BLaER1 (cell line): ENCODE measurements around the gene SFMBT2.

Source experiments
- H3K27ac ChIP-seq: shearing (Covaris generic); formaldehyde crosslinking; 2 replicates; pipeline ENCODE4 v1.8.1; 2022
- H3K27me3 ChIP-seq: shearing (Covaris generic); formaldehyde crosslinking; 2 replicates; pipeline ENCODE4 v1.8.1; 2022
- H3K36me3 ChIP-seq: shearing (Covaris generic); formaldehyde crosslinking; 2 replicates; pipeline ENCODE4 v1.8.1; 2022
- H3K4me1 ChIP-seq: shearing (Covaris generic); formaldehyde crosslinking; 2 replicates; pipeline ENCODE4 v1.8.1; 2022
- H3K4me2 ChIP-seq: shearing (Covaris generic); formaldehyde crosslinking; 2 replicates; pipeline ENCODE4 v1.8.1; 2022
- H3K4me3 ChIP-seq: shearing (Covaris generic); formaldehyde crosslinking; 2 replicates; pipeline ENCODE4 v1.8.1; 2022
- H3K9ac ChIP-seq: shearing (Covaris generic); formaldehyde crosslinking; 2 replicates; pipeline ENCODE4 v1.8.1; 2022
- H3K9me3 ChIP-seq: shearing (Covaris generic); formaldehyde crosslinking; 2 replicates; pipeline ENCODE4 v1.8.1; 2022
- H4K20me1 ChIP-seq: shearing (Covaris generic); formaldehyde crosslinking; 2 replicates; pipeline ENCODE4 v1.8.1; 2022
- Cebpa-rat ChIP-seq: shearing (Covaris generic); IDR thresholded peaks from 2 replicates; pipeline ENCODE4 v1.8.1; 2022

The SFMBT2 gene

GRCh38 chr10:7111561-7111960 is 299.3 kb downstream of the SFMBT2 start:
- H3K9me3 ChIP-seq: peaks cover 39% of the 10 kb centered on the region
- no peaks in the 10 kb centered on the region for H3K4me1 ChIP-seq
- H3K27ac ChIP-seq: no peak overlapping the region
- H4K20me1 ChIP-seq: no peaks in the 10 kb centered on the region
- no peak overlapping the region for H3K9ac ChIP-seq
- H3K4me2 ChIP-seq: no peak overlapping the region
- H3K4me3 ChIP-seq: no peak overlapping the region
- no peaks in the 10 kb centered on the region for H3K36me3 ChIP-seq
- H3K27me3 ChIP-seq: no peaks in the 10 kb centered on the region
- TF ChIP-seq Cebpa-rat: no peak

- H3K27me3 ChIP-seq: no peaks in the 10 kb centered on the region
- H3K36me3 ChIP-seq: no peaks in the 10 kb centered on the region
- no peak overlapping the region for H3K27ac ChIP-seq
- H3K4me2 ChIP-seq: no peak overlapping the region
- H4K20me1 ChIP-seq: no peaks in the 10 kb centered on the region
- TF ChIP-seq Cebpa-rat: no peak
- H3K9ac ChIP-seq: no peak overlapping the region
- peaks cover 39% of the 10 kb centered on the region for H3K9me3 ChIP-seq
- peaks cover 3% of the 10 kb centered on the region; the same call in 1 of the 2 replicates for H3K4me1 ChIP-seq
- H3K4me3 ChIP-seq: no peak overlapping the region
These were observed 299.7 kb downstream of the SFMBT2 start for GRCh38 chr10:7111089-7111488.
